SK-N-SH treated with all-trans-retinoic acid at 6 μM for 48 hours (cell line): ENCODE results near the gene SNX8.

Source experiments
- ATAC-seq: fragments of 200-7000 bp; cut with Tn5 transposase; 3 replicates; pipeline ENCODE4 v1.9.1; 2020; ENCODE audit warnings: mild to moderate bottlenecking, moderate library complexity
- ARNTL ChIP-seq: fragments of 450-650 bp; formaldehyde crosslinking; IDR thresholded peaks from 2 replicates; pipeline ENCODE4 v1.5.0; 2020; ENCODE audit warnings: low read depth, mild to moderate bottlenecking, moderate library complexity, borderline replicate concordance
- BACH2 ChIP-seq: fragments of 250-450 bp; sonication (Bioruptor Pico); IDR thresholded peaks from 2 replicates; pipeline ENCODE4 v1.9.0; 2021; ENCODE audit warnings: mild to moderate bottlenecking, borderline replicate concordance
- CSDC2 ChIP-seq: fragments of 250-450 bp; sonication (Bioruptor Pico); IDR thresholded peaks from 2 replicates; pipeline ENCODE4 v1.5.0; 2020; ENCODE audit warnings: mild to moderate bottlenecking, moderate library complexity
- ESRRG ChIP-seq: fragments of 250-450 bp; sonication (Bioruptor Pico); IDR thresholded peaks from 2 replicates; pipeline ENCODE4 v1.6.1; 2021; ENCODE audit warnings: mild to moderate bottlenecking
- GLIS3 ChIP-seq: fragments of 250-450 bp; sonication (Bioruptor Pico); IDR thresholded peaks from 2 replicates; pipeline ENCODE4 v1.5.0; 2020; ENCODE audit warnings: mild to moderate bottlenecking, moderate library complexity
- ISL1 ChIP-seq: fragments of 250-450 bp; sonication (Bioruptor Pico); IDR thresholded peaks from 2 replicates; pipeline ENCODE4 v2.1.2; 2022; ENCODE audit warnings: mild to moderate bottlenecking, moderate library complexity
- OSR1 ChIP-seq: fragments of 250-450 bp; sonication (Bioruptor Pico); IDR thresholded peaks from 2 replicates; pipeline ENCODE4 v1.8.0; 2022; ENCODE audit warnings: moderate library complexity, mild to moderate bottlenecking, inconsistent platforms
- RARB ChIP-seq: fragments of 250-450 bp; sonication (Bioruptor Pico); IDR thresholded peaks from 2 replicates; pipeline ENCODE4 v1.8.0; 2021; ENCODE audit warnings: mild to moderate bottlenecking, moderate library complexity
- SNAI2 ChIP-seq: fragments of 250-450 bp; sonication (Bioruptor Pico); IDR thresholded peaks from 2 replicates; pipeline ENCODE4 v1.5.0; 2020; ENCODE audit warnings: mild to moderate bottlenecking, moderate library complexity
- TCF4 ChIP-seq: fragments of 250-450 bp; sonication (Bioruptor Pico); IDR thresholded peaks from 2 replicates; pipeline ENCODE4 v1.8.0; 2021; ENCODE audit warnings: mild to moderate bottlenecking, moderate library complexity, borderline replicate concordance
- TOX ChIP-seq: fragments of 250-450 bp; sonication (Bioruptor Pico); IDR thresholded peaks from 2 replicates; pipeline ENCODE4 v1.8.0; 2021; ENCODE audit warnings: mild to moderate bottlenecking, moderate library complexity, borderline replicate concordance
- ZC3H10 ChIP-seq: fragments of 250-450 bp; sonication (Bioruptor Pico); IDR thresholded peaks from 2 replicates; pipeline ENCODE4 v1.5.1; 2021; ENCODE audit warnings: mild to moderate bottlenecking, moderate library complexity
- ZFP3 ChIP-seq: fragments of 250-450 bp; sonication (Bioruptor Pico); IDR thresholded peaks from 2 replicates; pipeline ENCODE4 v1.5.0; 2020; ENCODE audit warnings: mild to moderate bottlenecking, moderate library complexity
- ZFP30 ChIP-seq: fragments of 450-650 bp; formaldehyde crosslinking; IDR thresholded peaks from 2 replicates; pipeline ENCODE4 v1.5.0; 2022; ENCODE audit warnings: mild to moderate bottlenecking, moderate library complexity
- ZNF565 ChIP-seq: fragments of 450-650 bp; formaldehyde crosslinking; conservative IDR thresholded peaks from 2 replicates; pipeline ENCODE4 v1.5.0; 2020; ENCODE audit warnings: low read depth, mild to moderate bottlenecking, moderate library complexity
- ZNF70 ChIP-seq: fragments of 450-650 bp; formaldehyde crosslinking; IDR thresholded peaks from 2 replicates; pipeline ENCODE4 v1.5.0; 2020; ENCODE audit warnings: mild to moderate bottlenecking, moderate library complexity
- ZNF8 ChIP-seq: fragments of 450-650 bp; formaldehyde crosslinking; IDR thresholded peaks from 2 replicates; pipeline ENCODE4 v1.5.0; 2020; ENCODE audit warnings: mild to moderate bottlenecking, moderate library complexity
- TF ChIP-seq, protein P1 (sequence below): fragments of 250-450 bp; sonication (Bioruptor Pico); IDR thresholded peaks from 2 replicates; pipeline ENCODE4 v1.8.0; 2021; ENCODE audit warnings: low read depth, mild to moderate bottlenecking, moderate library complexity, borderline replicate concordance
- TF ChIP-seq, protein P2 (sequence below): fragments of 250-450 bp; sonication (Bioruptor Pico); IDR thresholded peaks from 2 replicates; pipeline ENCODE4 v1.5.1; 2021; ENCODE audit warnings: mild to moderate bottlenecking, moderate library complexity
- TF ChIP-seq, protein P3 (sequence below): fragments of 250-450 bp; sonication (Bioruptor Pico); IDR thresholded peaks from 2 replicates; pipeline ENCODE4 v1.8.0; 2020; ENCODE audit warnings: mild to moderate bottlenecking, moderate library complexity, borderline replicate concordance
- TF ChIP-seq, protein P4 (sequence below): fragments of 250-450 bp; sonication (Bioruptor Pico); IDR thresholded peaks from 2 replicates; pipeline ENCODE4 v1.5.1; 2020; ENCODE audit warnings: low read depth, mild to moderate bottlenecking, moderate library complexity

SNX8 gene

DNA sequence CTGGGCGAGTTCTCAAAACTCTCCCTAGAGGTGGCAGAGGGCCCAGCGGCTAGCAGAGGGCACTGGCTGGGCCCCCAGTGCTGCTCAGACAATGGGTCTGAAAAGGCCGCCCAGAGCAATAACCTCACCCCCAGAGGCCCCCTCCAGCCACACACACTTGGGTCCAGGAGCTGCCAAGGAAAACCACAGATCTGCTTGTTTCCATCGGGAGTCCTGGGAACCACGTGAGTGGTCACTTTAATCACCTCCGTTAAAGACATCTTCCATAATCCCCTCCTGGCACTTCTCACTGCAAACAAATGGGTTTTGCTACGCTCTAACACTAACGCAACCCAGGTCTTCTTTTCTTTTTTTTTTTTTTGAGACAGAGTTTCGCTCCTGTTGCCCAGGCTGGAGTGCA, 42.2 kb downstream of the SNX8 start (continued):
- TF ChIP-seq ZFP3 (CRISPR knock-in tag) = no peak
- no peak for TF ChIP-seq ZNF70 (CRISPR knock-in tag)
- no peak for TF ChIP-seq RARB (CRISPR knock-in tag)
- TF ChIP-seq SNAI2 (CRISPR knock-in tag) = no peak

DNA sequence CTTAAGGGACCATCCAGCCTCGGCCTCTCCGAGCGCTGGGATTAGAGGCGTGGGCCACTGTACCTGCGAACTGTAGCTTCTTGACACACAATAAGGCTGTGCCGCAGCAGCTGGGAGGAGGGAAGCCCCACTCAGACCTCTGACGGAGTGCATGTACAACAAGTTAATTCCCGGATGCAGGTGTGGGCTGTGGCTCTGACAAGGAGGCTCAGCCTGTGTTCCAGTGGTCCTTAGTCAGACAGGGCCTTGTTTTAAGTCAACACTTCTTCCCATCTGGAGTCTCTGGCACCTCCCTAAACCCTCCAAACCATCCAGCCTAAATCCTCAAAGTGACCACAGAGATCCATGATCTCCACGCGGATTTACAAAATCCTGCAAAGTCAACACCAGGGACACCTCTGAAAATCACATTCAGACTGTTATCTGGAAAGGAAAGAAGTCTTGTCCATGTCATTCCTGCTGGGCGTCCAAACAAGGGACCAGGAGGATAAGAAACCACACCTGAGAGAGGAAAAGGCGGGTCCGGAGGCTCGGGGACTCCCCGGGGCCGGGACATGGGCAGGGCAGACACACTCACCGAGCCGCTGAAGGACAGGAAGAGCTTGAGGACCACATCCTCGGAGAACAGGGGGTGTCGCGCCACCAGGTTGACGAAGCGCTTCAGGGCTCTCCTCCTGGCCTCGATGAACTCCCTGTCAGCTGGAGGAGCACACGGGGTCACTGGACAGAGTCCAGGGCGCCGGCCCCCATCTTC, 42.8 kb downstream of the SNX8 start:
- TF ChIP-seq, protein P1, sequence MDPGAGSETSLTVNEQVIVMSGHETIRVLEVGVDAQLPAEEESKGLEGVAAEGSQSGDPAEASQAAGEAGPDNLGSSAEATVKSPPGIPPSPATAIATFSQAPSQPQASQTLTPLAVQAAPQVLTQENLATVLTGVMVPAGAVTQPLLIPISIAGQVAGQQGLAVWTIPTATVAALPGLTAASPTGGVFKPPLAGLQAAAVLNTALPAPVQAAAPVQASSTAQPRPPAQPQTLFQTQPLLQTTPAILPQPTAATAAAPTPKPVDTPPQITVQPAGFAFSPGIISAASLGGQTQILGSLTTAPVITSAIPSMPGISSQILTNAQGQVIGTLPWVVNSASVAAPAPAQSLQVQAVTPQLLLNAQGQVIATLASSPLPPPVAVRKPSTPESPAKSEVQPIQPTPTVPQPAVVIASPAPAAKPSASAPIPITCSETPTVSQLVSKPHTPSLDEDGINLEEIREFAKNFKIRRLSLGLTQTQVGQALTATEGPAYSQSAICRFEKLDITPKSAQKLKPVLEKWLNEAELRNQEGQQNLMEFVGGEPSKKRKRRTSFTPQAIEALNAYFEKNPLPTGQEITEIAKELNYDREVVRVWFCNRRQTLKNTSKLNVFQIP (CRISPR knock-in tag) = no peak
- TF ChIP-seq ZFP30 (CRISPR knock-in tag) (no peak), OSR1 (CRISPR knock-in tag) (no peak), CSDC2 (CRISPR knock-in tag) (no peak), ARNTL (no peak), ISL1 (CRISPR knock-in tag) (no peak), SNAI2 (CRISPR knock-in tag) (no peak), BACH2 (no peak), GLIS3 (no peak), TOX (CRISPR knock-in tag) (no peak), ZNF8 (CRISPR knock-in tag) (no peak)
- TF ChIP-seq, protein P2, sequence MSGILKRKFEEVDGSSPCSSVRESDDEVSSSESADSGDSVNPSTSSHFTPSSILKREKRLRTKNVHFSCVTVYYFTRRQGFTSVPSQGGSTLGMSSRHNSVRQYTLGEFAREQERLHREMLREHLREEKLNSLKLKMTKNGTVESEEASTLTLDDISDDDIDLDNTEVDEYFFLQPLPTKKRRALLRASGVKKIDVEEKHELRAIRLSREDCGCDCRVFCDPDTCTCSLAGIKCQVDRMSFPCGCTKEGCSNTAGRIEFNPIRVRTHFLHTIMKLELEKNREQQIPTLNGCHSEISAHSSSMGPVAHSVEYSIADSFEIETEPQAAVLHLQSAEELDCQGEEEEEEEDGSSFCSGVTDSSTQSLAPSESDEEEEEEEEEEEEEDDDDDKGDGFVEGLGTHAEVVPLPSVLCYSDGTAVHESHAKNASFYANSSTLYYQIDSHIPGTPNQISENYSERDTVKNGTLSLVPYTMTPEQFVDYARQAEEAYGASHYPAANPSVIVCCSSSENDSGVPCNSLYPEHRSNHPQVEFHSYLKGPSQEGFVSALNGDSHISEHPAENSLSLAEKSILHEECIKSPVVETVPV (CRISPR knock-in tag) = no peak
- TF ChIP-seq, protein P3, sequence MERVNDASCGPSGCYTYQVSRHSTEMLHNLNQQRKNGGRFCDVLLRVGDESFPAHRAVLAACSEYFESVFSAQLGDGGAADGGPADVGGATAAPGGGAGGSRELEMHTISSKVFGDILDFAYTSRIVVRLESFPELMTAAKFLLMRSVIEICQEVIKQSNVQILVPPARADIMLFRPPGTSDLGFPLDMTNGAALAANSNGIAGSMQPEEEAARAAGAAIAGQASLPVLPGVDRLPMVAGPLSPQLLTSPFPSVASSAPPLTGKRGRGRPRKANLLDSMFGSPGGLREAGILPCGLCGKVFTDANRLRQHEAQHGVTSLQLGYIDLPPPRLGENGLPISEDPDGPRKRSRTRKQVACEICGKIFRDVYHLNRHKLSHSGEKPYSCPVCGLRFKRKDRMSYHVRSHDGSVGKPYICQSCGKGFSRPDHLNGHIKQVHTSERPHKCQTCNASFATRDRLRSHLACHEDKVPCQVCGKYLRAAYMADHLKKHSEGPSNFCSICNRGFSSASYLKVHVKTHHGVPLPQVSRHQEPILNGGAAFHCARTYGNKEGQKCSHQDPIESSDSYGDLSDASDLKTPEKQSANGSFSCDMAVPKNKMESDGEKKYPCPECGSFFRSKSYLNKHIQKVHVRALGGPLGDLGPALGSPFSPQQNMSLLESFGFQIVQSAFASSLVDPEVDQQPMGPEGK (CRISPR knock-in tag) = no peak
- TF ChIP-seq, protein P4, sequence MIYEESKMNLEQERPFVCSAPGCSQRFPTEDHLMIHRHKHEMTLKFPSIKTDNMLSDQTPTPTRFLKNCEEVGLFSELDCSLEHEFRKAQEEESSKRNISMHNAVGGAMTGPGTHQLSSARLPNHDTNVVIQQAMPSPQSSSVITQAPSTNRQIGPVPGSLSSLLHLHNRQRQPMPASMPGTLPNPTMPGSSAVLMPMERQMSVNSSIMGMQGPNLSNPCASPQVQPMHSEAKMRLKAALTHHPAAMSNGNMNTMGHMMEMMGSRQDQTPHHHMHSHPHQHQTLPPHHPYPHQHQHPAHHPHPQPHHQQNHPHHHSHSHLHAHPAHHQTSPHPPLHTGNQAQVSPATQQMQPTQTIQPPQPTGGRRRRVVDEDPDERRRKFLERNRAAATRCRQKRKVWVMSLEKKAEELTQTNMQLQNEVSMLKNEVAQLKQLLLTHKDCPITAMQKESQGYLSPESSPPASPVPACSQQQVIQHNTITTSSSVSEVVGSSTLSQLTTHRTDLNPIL (CRISPR knock-in tag) = no peak
- no peak; the same call in 2 of the 3 replicates for ATAC-seq

DNA sequence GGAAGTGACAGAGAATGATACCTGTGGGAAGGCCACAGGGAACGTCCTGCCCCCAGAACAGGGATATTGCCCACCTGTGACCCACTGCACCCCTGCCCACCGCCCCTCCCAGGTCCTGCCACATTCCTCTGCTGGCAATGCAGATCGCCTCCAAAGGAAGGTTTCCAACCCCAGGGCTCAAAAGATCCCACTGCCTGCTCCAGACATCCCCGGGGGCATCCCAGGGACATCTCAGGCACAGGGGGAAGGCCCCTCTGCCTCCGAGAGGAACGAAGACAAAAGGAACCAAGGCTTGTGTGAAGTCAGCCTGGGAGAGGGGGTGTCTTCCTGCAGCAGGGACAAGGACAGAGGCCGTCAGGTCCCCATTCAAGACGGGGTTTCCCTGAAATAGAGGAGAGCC, 43.7 kb downstream of the SNX8 start:
- no peak for TF ChIP-seq ESRRG
- TF ChIP-seq, protein P3 (CRISPR knock-in tag) = no peak
- no peak for TF ChIP-seq OSR1 (CRISPR knock-in tag)
- no peak for TF ChIP-seq ISL1 (CRISPR knock-in tag)
- TF ChIP-seq ZNF70 (CRISPR knock-in tag) = no peak
- no peak for TF ChIP-seq BACH2
- no peak for TF ChIP-seq CSDC2 (CRISPR knock-in tag)
- no peak for TF ChIP-seq ZC3H10 (CRISPR knock-in tag)
- no peak for TF ChIP-seq RARB (CRISPR knock-in tag)
- TF ChIP-seq ZNF565 = no peak
- TF ChIP-seq ZFP3 (CRISPR knock-in tag) = no peak
- TF ChIP-seq, protein P2 (CRISPR knock-in tag) = no peak
- no peak for TF ChIP-seq TCF4 (CRISPR knock-in tag)
- TF ChIP-seq GLIS3 = no peak
- TF ChIP-seq ZFP30 (CRISPR knock-in tag) = no peak
- ATAC-seq = no peak
